ENCODE data around the gene GALNT6.

GALNT6 gene

GRCh38 chr12:51371295-51371953, 19.8 kb downstream of the GALNT6 start:
- no peaks in the 10 kb centered on the region for H3K36me3 ChIP-seq (replicated peaks)
- H3K27ac ChIP-seq, result peak overlapping the region; percentile 56
- DNase-seq, result peak; percentile 95
- no peak overlapping the region for H3K4me3 ChIP-seq (ENCODE audit: low read depth, low read length)
- in situ Hi-C loops (cut with HindIII; ENCODE audit: low pct_ligation_motif_present, low sequenced_read_pairs), result no loop called here
- no peak for TF ChIP-seq CTCF (IDR thresholded peaks at IDR 0.05; ENCODE audit: low read depth, low read length, missing control alignments)
- no peaks in the 10 kb centered on the region for H3K27me3 ChIP-seq (replicated peaks)

DNA sequence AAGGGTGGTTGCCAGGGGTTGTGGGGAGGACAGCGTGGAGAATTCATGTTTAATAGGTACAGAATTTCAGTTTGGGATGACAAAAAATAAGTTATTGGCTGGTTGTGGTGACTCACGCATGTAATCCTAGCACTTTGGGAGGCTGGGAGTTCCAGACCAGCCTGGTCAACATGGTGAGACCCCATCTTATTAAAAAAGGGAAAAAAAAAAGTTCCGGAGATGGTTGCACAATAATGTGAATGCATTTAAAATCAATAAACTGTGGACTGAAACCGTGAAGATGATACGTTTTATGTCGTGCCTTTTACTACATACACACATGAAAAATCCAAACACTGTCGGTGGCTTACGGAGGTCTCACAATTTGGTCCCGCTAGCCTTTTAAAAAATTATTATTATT, 20.5 kb downstream of the GALNT6 start:
- Histone ChIP-seq H3K4me3 (ENCODE audit: low read depth, low read length) (no peak overlapping the region), H3K27ac (no peak overlapping the region), H3K27me3 (replicated peaks) (no peaks in the 10 kb centered on the region), H3K36me3 (replicated peaks) (no peaks in the 10 kb centered on the region)
- in situ Hi-C loops (cut with HindIII; ENCODE audit: low pct_ligation_motif_present, low sequenced_read_pairs), result no loop called here
- DNase-seq, result no peak
- no peak for TF ChIP-seq CTCF (IDR thresholded peaks at IDR 0.05; ENCODE audit: low read depth, low read length, missing control alignments)

GRCh38 chr12:51369581-51369980, 21.6 kb downstream of the GALNT6 start:
- no peak for DNase-seq
- H3K4me3 ChIP-seq (ENCODE audit: low read depth, low read length), result no peak overlapping the region
- H3K27me3 ChIP-seq (replicated peaks), result no peaks in the 10 kb centered on the region
- H3K27ac ChIP-seq, result peak overlapping the region; percentile 40
- no peaks in the 10 kb centered on the region for H3K36me3 ChIP-seq (replicated peaks)
- in situ Hi-C loops (cut with HindIII; ENCODE audit: low pct_ligation_motif_present, low sequenced_read_pairs), result no loop called here
- TF ChIP-seq CTCF (IDR thresholded peaks at IDR 0.05; ENCODE audit: low read depth, low read length, missing control alignments), result no peak

DNA sequence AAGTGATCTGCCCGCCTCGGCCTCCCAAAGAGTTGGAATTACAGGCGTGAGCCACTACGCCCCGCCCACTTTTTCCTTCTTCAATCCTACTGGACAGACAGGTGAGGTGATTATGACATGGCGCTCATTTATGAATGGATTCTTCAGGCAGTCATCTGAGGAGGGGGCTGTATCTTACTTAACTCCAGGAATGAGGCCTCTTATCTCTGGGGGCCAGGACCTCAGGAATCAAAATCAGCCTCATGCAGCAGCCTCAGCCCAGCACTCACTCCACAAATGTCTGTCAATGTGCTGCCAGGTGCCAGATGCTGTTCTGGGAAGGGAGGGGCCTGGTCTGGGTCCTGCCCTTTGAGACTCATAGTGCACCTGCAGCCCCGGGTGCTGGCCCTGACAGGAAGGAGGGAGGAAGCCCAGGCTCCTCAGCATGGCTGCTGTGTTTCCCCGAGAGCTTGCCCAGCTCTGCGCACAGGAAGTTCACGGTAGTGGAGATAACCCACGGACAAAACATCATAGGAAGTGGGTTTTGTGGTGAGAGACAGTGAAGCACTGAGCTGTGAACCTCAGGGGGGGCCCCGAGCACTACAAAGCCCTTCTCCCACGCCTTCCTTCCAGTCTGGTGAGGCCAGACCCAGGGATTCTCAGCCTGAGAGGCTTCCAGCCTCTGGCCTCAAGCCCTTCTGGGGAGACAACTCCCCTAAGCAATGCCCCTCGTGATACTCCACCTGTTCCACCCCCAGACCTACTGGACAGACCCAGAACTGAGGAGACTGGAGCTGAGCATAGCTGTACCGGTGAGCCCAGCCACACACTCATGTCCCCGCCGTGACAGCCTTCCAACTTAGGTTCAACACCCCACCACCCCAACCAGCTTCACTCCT, 22.3 kb downstream of the GALNT6 start:
- DNase-seq, result peak; percentile 82
- no peak for TF ChIP-seq CTCF (IDR thresholded peaks at IDR 0.05; ENCODE audit: low read depth, low read length, missing control alignments)
- H3K36me3 ChIP-seq (replicated peaks), result no peaks in the 10 kb centered on the region
- H3K27me3 ChIP-seq (replicated peaks), result no peaks in the 10 kb centered on the region
- in situ Hi-C loops (cut with HindIII; ENCODE audit: low pct_ligation_motif_present, low sequenced_read_pairs), result no loop called here
- H3K4me3 ChIP-seq (ENCODE audit: low read depth, low read length), result no peak overlapping the region
- H3K27ac ChIP-seq, result peak overlapping the region; percentile 40

- in situ Hi-C loops (cut with HindIII; ENCODE audit: low pct_ligation_motif_present, low sequenced_read_pairs), result no loop called here
- Histone ChIP-seq H3K4me3 (ENCODE audit: low read depth, low read length) (no peak overlapping the region), H3K27me3 (replicated peaks) (no peaks in the 10 kb centered on the region), H3K27ac (no peak overlapping the region), H3K36me3 (replicated peaks) (no peaks in the 10 kb centered on the region)
- DNase-seq, result no peak
- TF ChIP-seq CTCF (IDR thresholded peaks at IDR 0.05; ENCODE audit: low read depth, low read length, missing control alignments), result no peak
These were observed 25.9 kb downstream of the GALNT6 start for GRCh38 chr12:51365276-51365675.

Measured in brain microvascular endothelial cell (primary cell).